HG02678 (cell line): ENCODE measurements around the gene SLC24A3.
A peak's percentile ranks its signal among the peaks of the same experiment; 100 is the strongest.

ENCODE experiments used
- ATAC-seq: cut with Tn5 transposase; IDR thresholded peaks from one replicate; pipeline ENCODE4 v1.9.1; 2021; ENCODE audit warnings: mild to moderate bottlenecking, moderate library complexity; ENCODE audit not compliant: unreplicated experiment

SLC24A3 gene

DNA sequence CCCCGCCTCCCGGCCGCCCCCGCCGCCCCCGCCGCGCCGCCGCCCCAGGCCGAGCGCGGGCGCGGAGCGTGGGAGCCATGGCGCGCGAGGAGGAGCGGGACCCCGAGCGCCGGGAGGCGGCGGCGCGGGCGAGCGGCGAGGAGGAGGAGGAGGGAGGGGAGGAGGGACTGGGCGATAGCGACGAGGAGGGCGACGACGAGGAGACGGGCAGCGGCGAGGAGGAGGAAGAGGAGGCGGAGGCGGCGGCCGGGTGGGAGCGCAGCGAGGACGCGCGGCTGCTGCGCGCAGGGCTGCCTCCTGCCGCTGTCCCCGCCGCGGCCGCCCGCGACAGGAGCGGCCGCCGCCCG is at the start of gene SLC24A3:
Gene SLC24A3, plus strand, starts transcription at position 174 of the 347 bp plus-strand sequence.
- no peak for ATAC-seq

DNA sequence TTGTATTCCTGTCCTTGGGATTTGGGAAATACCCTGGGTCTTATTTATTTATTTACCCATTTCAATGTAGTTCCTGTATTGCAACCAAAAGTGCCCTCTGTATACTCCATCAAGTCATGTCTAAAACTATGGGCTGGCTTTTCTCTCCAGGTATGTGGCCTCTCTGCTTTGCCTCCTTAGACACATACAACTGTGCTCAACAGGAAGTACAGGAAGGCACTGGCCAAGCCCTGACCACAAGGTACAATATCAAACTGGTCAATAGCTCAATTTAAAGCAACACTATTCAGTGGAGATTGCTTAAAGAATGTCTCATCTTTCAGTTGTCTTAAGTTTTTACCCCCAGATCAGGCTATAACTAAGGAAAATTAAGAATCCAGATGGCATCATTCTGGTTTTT is 42.3 kb upstream of the SLC24A3 start:
- no peak for ATAC-seq

DNA sequence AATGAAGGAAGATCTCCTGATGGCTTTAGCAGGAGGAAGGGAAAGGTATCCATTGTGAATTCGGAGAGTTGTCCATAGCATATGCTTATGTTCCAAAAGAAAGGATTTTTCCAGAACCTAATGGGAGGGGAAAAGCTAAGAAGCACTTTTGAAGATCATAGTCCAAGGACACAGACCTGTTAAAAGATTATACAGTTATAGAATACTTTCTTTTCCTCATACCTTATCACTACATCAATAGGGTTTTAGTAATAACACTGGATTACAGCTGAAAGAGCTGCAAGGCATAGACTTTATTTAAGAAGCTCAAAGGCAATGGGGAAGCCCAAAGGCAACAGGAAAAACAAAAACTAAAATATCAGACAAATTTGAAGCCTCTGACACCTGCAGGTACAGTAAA is 39.8 kb upstream of the SLC24A3 start:
- no peak for ATAC-seq

DNA sequence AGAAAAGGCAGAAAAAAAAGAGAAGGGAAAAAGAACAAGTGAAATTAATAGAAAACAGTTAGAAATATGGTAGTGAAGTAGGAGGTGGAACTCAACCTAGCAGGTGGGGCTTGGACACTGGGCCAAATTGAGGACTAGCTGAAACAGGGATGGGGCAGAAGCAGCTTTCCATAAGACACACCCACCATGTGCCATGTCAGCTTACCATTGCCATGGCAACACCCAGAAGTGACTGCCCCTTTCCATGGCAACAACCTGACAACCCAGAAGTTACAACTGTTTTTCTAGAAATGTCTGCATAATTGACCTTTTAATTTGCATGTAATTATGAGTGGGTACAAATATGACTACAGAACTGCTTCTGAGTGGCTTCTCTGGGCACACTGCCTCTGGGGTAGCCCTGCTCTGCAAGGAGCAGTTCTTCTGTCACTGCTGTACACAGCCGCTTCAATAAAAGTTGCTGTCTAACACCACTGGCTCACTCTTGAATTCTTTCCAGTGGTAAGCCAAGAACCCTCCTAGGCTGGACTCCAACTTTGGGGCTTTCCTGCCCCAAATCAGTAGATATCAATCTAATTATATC is 35.9 kb upstream of the SLC24A3 start:
- no peak for ATAC-seq

DNA sequence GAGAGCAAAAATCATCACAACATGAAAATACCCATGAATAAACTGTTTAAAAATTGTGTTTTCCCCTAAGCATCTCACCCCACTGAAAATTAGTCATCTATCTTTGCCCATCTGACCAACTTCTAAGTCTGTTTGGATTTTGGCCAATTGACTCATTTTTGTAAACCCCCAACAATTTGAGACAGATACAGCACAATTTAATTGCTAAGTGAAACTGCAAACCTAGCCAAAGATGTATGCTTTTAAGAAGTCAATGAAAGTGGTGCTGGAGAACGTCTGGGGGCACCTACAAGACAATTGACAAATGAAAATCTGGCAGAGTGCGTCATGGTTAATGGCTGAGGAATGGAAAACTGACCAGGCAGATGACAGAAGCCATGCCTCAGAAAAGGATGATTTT is 30.9 kb upstream of the SLC24A3 start:
- no peak for ATAC-seq

DNA sequence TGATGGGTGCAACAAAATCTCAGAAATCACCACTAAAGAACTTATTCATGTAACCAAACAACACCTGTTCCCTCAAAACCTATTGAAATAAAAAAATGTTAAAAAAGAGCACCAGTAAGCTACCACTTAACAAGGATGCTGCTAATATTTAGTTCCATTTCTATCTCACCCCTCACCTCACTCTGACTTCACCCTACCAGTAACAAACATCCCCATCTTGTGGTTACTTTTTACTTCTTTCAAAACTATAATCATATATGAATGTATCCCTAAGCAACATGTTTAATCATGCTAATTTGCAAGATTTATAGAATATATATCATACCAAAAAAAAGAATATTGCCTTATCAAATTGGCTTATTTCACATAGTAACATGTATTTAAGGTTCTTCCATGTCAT is 27.4 kb upstream of the SLC24A3 start:
- ATAC-seq, result no peak

DNA sequence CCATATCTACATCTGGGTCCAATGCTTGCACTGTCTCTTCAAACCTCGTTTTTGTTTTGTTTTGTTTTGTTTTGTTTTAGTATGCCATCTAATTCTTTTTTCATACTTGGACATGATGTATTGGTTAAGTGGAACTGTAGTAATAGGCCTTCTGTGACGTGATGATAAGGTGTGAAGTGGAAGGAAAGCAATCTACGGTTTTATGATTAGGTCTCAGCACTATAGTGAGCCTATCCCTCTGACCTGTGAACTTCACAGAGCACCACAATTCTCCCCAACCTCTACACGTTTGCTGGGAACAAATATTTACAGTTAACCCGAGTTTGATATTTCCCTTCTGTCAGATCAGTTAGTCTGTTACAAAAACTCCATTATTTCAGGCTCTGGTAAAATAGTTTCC is 19.1 kb upstream of the SLC24A3 start:
- ATAC-seq, result no peak

DNA sequence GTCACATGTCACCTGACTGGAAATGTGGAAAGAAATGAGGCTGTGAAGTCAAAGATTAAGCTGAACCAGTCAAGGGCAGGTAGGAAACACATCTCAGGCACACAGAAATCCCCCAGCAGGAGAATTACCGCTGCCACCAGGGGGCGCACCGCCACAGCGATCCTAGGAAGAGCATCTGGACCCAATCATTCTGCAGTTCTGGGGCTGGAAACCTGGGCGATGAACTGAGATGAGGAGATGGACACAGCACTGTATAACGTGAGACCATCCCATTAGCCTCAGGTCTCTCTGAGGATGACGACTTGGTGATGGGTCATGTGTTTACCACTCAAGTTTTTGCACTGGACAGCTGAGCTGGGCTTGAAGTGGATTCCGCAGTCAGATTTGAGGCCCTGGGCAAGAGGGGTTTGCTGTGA is 6.5 kb upstream of the SLC24A3 start:
- ATAC-seq, result peak; percentile 60

DNA sequence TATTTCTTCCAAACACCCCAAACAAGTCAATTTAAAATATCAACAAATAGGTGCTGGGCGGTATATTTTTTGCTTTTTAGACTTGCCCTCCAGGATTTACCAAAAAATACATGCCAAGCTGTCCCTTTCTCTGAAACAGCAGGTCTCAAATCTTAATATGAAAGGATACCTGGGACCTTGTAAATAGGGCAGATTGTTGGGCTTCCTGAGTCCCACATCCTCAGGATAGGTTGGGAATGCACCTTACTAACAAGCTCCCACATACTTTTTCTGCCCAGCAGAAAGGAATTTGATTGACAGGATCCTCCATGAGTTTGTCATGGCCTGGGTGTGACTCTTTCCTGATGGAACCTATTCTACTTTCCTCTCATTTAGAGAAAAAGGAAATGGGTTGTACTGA is 4.9 kb upstream of the SLC24A3 start:
- no peak for ATAC-seq

DNA sequence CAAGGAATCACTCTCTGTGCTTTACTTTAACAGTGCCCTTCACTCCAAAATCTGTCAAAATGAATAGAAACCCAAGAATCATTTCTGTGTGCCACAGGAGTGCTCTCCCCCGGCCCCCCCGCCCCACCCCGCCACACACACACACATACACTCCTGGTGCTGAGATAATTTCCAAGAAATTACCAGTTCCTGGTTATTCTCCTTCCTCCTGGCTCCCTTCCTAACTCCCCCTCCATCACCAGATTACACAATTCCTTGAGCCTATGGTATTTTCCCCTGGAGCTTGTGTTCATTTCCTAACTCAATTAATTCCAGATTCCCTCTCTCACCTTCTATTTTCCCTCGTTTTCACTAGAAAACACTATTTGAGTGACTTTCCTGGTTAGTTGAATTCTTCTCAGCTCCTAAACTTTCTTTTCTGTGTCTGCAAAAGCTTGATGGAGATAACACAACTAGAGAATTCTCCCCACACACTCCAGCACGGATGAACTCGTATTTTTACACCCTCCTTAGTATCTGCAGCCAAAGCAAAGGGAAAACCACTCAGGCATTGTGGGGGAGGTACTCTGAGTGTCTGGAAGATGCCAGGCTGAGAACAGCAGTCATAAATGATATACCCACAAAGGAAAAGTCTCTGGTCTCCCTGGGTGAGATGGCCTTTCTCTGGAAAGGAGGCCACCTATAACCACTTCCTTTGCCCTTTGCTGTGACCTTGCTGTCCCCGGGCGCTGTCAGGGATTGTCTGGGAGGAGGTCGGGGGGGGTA is 1.9 kb upstream of the SLC24A3 start:
- no peak for ATAC-seq

DNA sequence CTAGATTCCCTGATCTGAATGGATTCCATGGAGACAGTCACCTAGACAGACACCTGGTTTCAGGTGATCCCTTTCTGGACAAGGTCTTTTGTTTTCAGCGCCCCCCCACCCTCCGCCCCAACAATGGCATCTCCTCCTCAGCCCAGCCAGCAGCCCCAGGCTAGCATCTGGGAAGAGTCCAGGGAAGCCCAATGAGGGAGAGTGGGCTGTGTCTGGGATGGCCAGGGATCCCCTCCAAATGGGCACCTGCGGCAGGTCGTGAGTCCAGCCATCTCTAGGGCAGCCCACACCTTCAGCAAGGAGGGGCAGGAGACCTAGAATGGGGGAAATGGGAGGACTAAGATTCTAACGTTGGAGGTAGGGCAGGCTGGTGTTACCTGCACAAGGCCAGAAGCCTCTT is 1.2 kb upstream of the SLC24A3 start:
- ATAC-seq, result no peak

DNA sequence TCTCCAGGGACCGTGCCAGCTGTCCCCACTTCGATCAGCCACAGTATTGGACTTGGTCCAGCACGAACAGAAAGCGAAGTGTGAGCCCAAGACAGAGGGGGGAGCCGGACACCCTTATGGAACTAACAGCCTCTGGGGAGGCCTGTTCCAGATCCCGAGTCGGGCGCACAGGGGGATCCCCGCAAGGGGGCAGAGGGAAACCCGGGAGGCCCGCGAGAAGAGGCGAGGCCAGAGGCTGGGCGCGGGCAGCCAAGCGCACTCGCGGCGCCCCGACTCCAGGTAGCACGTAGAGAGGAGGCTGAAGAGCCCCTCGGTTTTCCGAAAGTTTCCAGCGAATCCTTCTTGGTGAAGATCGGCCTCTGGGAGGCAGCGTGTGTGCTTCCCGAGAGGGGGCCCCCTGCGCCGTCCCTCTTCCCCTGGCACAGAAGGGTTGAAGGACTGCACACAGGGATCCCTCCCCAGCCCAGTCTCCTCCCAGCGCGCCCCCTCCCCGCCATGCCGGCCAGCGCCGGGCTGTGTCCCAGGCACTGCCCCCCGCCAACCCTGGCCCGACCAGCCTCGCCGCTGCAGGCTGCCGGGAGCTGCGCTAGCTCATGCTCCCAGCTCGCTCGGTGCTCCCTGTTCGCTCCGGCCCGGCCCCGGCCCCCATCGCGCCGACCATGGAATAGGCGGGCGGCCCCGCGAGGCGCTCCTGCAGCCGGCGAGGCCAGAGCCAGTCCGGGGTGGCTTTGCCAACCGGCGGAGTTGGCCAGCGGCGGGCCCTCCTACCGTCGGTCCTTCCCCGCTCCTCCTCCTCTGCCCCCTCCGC is 577 bp upstream of the SLC24A3 start:
- ATAC-seq, result no peak

DNA sequence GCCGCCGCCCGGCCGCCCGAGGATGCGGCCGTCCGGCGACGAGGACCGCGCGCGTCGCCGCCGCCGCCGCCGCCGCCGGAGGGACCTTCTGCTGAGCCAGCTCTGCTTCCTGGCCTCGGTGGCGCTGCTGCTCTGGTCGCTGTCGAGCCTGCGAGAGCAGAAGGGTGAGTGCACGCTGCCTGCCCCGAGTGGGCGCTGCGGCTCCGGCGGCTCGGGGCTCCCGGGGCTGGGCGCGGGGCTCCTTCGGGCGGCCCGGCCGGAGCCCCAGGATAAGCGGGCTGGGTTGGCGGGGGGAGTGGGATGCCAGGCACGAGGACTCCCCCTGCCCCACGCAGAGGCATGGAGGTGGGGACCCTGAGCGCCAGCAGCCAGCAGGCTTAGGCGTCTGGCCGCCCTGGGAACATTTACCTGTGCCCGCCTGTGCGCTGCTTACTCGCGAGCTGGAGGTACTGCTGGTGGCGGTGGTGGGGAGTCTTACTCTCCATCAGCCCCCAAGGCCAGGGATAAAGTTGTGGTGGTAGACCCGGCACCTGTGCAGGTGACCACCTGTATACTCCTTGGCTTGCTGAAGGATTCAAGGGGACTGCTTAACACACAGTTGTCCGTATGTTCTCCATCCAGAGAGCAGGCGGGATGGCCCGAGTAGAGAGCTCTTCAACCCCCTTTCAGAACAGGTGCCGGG is 520 bp downstream of the SLC24A3 start:
- peak; percentile 61 for ATAC-seq

DNA sequence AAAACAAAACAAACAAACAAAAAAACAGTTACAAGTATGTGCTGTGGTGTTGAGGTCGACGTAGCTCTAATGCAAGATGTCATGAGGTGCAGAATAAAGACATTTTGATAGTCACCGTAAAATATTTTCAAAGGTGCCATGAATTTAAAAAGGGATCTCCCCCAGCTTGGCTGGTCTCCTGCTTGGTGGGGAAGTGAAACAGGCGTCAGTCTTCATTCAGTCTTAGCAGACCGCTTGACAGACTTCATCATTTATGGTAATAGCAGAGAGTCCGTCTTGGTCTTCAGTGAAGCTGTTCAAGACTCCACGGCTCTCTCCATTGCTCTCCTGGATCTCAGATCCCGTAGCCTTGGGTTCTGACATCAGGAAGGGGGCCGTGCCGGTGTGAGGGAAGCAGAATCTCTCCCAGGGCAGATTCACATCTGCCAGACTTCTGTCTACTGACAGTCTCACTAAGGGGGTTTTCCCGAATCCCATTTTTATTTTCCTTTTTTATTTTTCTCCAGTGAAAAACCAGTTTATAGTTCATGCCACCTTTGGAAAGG is 1.6 kb downstream of the SLC24A3 start:
- no peak for ATAC-seq

DNA sequence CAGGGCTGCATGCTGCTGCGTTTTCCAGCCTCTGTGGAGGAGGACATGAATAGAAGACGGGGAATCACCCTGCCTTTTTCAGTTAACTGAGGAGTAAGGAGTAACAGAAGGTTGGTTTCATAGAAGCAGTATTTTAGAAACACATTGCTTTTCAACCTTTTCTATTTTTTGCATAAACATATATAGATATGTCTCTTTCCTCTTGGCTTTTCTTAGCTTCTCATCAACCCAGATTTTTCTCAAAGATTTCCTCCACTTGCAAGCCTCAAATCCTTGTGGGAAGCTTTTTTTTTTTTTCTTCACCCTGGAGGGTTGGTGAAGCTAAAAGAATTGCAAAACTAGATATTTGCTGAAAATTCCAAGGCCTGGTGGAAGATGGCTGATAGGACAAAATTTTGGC is 6.0 kb downstream of the SLC24A3 start:
- ATAC-seq, result no peak

DNA sequence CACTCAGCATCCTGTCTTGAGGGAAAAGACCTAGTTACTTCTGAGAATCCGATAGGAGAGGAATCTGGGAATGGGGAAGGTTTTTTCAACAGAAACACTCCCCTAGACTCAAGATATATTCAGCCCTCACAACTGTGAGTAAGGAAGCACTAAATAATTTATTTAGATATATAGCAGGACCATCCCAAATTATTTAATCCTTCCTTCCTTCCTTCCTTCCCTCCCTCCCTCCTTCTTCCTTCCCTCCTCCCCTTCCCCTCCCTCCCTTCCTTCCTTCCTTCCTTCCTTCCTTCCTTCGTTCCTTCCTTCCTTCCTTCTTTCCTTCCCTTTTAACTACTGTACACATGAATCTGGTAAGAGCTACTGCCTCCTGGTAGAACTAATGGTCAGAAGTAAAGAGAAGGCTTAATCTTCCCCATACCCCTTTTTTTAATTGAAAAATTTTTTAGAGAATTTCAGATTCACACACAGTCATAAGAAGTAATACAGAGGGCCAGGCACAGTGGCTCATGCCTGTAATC is 10.1 kb downstream of the SLC24A3 start:
- no peak for ATAC-seq

DNA sequence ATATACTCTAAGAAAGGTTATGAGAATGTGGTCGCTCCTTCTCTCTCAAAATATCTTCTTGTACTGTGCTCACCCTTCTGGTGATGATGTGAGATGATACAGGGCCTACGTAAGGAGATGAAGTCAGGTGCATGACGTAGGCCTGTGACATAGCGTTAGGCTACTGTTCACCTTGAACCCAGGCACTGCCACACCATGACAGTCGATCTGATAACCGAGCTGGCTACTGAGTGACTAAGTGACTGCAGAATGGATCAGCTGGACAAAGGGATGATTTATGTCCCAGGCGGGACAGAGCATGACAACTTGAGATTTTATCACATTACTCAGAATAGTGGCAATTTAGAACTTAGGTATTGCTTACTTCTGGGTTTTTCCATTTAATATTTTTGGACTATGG is 11.2 kb downstream of the SLC24A3 start:
- no peak for ATAC-seq

DNA sequence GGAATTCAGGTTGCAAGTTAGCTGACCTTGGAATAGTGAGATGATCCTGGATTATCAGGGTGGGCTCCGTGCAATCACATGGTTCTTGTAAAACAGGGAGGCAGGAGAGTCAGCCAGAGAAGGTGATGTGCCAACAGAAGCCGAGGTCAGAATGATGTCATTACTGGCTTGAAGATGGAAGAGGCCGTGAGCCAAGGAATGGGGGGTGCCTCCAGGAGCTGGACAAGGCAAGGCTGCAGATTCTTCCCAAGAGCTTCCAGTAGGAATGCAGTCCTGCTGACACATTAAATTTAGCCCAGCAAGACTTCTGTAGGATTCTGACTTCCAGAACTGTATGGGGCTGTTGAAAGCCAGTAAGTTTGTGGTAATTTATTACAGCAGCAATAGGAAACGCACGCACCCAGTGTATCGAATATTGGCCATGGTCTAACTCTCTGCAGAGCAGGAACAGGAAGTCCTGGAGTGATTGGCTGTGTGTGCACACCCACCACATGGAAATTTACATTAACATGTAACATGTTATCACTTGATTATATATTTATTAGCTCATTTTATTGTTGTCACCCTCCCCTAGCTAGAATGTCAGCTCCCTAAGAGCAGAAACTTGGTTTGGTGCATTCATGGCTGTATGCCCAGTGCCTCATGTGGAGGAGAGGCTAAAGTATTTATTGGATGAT is 19.1 kb downstream of the SLC24A3 start:
- no peak for ATAC-seq

DNA sequence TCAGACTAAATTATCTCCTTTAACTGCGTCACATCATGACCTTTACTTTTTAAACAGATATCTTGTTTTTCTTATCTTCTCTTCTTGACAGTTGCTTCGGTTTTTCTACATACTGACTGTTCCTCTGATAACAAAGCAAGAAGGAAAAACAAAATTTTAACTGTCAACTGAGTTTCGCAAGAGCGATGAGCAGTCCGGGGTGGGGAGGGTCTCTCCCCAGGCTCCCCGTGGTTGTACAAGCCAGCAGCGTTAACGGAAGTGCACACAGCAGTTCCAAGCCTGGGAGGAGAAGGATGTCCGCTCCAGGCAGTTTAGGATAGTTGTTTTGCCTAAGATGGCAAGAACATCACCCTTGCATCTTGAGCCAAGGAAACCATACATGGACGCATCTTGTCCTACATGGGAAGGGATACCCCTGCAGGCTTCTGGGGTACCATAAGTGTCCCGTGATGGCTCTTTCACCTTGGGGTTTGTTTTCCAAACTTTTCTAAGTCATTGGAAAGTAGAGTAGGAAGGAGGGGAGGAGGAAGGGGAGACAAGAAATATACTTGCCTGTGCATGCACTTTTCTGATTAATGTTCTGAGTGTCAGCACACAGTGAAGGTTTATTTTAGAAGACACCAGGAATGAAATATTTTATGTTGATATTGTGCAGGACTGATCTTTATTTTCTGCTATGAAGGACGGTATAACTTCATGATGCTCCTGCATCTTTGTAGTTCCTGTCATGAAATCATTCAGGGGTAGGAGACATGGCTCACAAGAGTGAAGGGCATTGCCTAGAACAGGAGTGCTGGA is 20.8 kb downstream of the SLC24A3 start:
- ATAC-seq, result no peak
